GM12878 (cell line): ENCODE data around the gene PTPRN2. TPM values are rescaled to one million over a fixed set of nuclear protein-coding genes. Genes with fewer than 3 reads are reported as not detected.

Experiments
- ATF3 ChIP-seq: IDR thresholded peaks from 2 replicates; pipeline ENCODE4 v1.6.1; 2011; ENCODE audit warnings: low read depth, mild to moderate bottlenecking, low read length, moderate library complexity, borderline replicate concordance; ENCODE audit errors: extremely low read depth
- BCLAF1 ChIP-seq: fragments of 450-650 bp; IDR thresholded peaks from 2 replicates; pipeline ENCODE4 v1.6.1; 2017; ENCODE audit warnings: antibody characterized with exemption, mild to moderate bottlenecking, moderate library complexity
- BRCA1 ChIP-seq: IDR thresholded peaks from 2 replicates; pipeline ENCODE4 v1.6.1; 2011; ENCODE audit warnings: low read depth, low read length, improper control_type of control experiment
- CREM ChIP-seq: IDR thresholded peaks from 2 replicates; pipeline ENCODE4 v1.6.1; 2014; ENCODE audit warnings: antibody characterized with exemption, low read depth
- CTCF ChIP-seq, 3 experiments: IDR thresholded peaks in 2 of 3; conservative IDR thresholded peaks in 1 of 3; 2 replicates each; pipeline ENCODE4 v1.5.1; 2011; ENCODE audit warnings: low read depth in 3 of 3, low read length in 3 of 3, mild to moderate bottlenecking in 3 of 3, control low read depth in 2 of 3, moderate library complexity in 2 of 3, inconsistent platforms in 1 of 3, mixed read lengths in 1 of 3; ENCODE audit not compliant: control insufficient read depth in 2 of 3, insufficient read depth in 1 of 3; ENCODE audit errors: extremely low read depth in 1 of 3
- ESRRA ChIP-seq: IDR thresholded peaks from 2 replicates; pipeline ENCODE4 v1.6.1; 2012; ENCODE audit warnings: mild to moderate bottlenecking, low read length, improper control_type of control experiment
- IRF5 ChIP-seq: fragments of 450-650 bp; IDR thresholded peaks from 2 replicates; pipeline ENCODE4 v1.6.1; 2017; ENCODE audit warnings: borderline replicate concordance
- RAD51 ChIP-seq: fragments of 450-650 bp; IDR thresholded peaks from 2 replicates; pipeline ENCODE4 v1.6.1; 2016; ENCODE audit warnings: moderate library complexity, mild to moderate bottlenecking, inconsistent platforms
- RBBP5 ChIP-seq: fragments of 200-600 bp; sonication (generic); conservative IDR thresholded peaks from 2 replicates; pipeline ENCODE4 v1.6.1; 2016
- RELA ChIP-seq: fragments of 450-650 bp; IDR thresholded peaks from 2 replicates; pipeline ENCODE4 v1.8.0; 2014; ENCODE audit warnings: borderline replicate concordance; ENCODE audit not compliant: partially characterized antibody
- SRF ChIP-seq, 2 experiments: IDR thresholded peaks; 2 replicates each; pipeline ENCODE4 v1.6.1; 2011; ENCODE audit warnings: low read depth in 2 of 2, low read length in 2 of 2, mild to moderate bottlenecking in 1 of 2, moderate library complexity in 1 of 2
- TAF1 ChIP-seq: IDR thresholded peaks from 2 replicates; pipeline ENCODE4 v1.6.1; 2011; ENCODE audit warnings: mild to moderate bottlenecking, low read depth, low read length, borderline replicate concordance
- ZBTB4 ChIP-seq: fragments of 450-650 bp; formaldehyde crosslinking; IDR thresholded peaks from 2 replicates; pipeline ENCODE4 v1.4.0; 2022; ENCODE audit warnings: mild to moderate bottlenecking, moderate library complexity
- ZNF24 ChIP-seq: fragments of 450-650 bp; IDR thresholded peaks from 2 replicates; pipeline ENCODE4 v1.6.1; 2017; ENCODE audit warnings: antibody characterized with exemption, mild to moderate bottlenecking
- polyA plus RNA-seq, 11 experiments: library from polyadenylated mRNA; depleted of rRNA in 4 of 11; unstranded in 6 of 11; stranded (reverse) in 5 of 11; fragments of >200 nt; fragmentation: Nextera tagmentation in 4 of 11; fragmentation: Illumina TruSeq in 1 of 11; extraction: Ambion mirVana in 4 of 11; extraction: Trizol in 1 of 11; gene quantifications; 1 replicate in 1 of 11; 2 replicates in 10 of 11; pipeline versions ENCODE4 v1.2.1 to v1.2.3, GENCODE V29; 2011 to 2016; ENCODE audit warnings: inconsistent platforms in 2 of 11, missing spikeins in 2 of 11, low read depth in 1 of 11
- total RNA-seq, 4 experiments: library from RNA; depleted of rRNA in 3 of 4; stranded (reverse); fragments of >200 nt in 3 of 4; fragmentation: Illumina TruSeq in 1 of 4; extraction: Trizol in 1 of 4; gene quantifications; 2 replicates each; pipeline versions ENCODE4 v1.2.1 to v1.2.3, GENCODE V29; 2013 to 2021

PTPRN2 gene
- total and polyA plus RNA-seq, 10 of the 15 experiments (the other 5 are each of a cell fraction or from before 2014, with no cell fraction given) = 5.4 TPM; not detected in 9

- no peak for TF ChIP-seq ESRRA
- no peak for TF ChIP-seq CTCF (IDR thresholded peaks at IDR 0.05 in 2 of 3, conservative IDR thresholded peaks at IDR 0.05 in 1 of 3; ENCODE audit: control insufficient read depth in 2 of 3, extremely low read depth in 1 of 3, insufficient read depth in 1 of 3, low read depth in 3 of 3, low read length in 3 of 3)
- TF ChIP-seq BRCA1 = no peak
- TF ChIP-seq IRF5 = no peak
- TF ChIP-seq BCLAF1 = no peak
- TF ChIP-seq TAF1 = no peak
- TF ChIP-seq ATF3 = no peak
- no peak for TF ChIP-seq SRF (IDR thresholded peaks at IDR 0.05; ENCODE audit: low read depth in 2 of 2, low read length in 2 of 2)
- no peak for TF ChIP-seq RELA
- TF ChIP-seq RAD51 = no peak
- TF ChIP-seq ZNF24 = no peak
- no peak for TF ChIP-seq ZBTB4 (CRISPR knock-in tag)
- TF ChIP-seq RBBP5 = no peak
- no peak for TF ChIP-seq CREM
Observed at GRCh38 chr7:158080899-158081445, 506.7 kb downstream of the PTPRN2 start (continued).
